HEK293 (cell line): ENCODE measurements around the gene TMEM140.

ENCODE experiments used
- CTCF ChIP-seq: fragments of 450-650 bp; formaldehyde crosslinking; IDR thresholded peaks from 2 replicates; pipeline ENCODE4 v1.5.1; 2016; ENCODE audit warnings: missing biosample characterization, missing genetic modification characterization
- ZNF138 ChIP-seq: fragments of 450-650 bp; formaldehyde crosslinking; IDR thresholded peaks from 2 replicates; pipeline ENCODE4 v1.5.1; 2016; ENCODE audit warnings: missing biosample characterization, missing genetic modification characterization, borderline replicate concordance
- ZNF155 ChIP-seq: fragments of 450-650 bp; formaldehyde crosslinking; IDR thresholded peaks from 2 replicates; pipeline ENCODE4 v1.5.1; 2016; ENCODE audit warnings: missing biosample characterization, missing genetic modification characterization
- ZNF18 ChIP-seq: fragments of 450-650 bp; formaldehyde crosslinking; IDR thresholded peaks from 2 replicates; pipeline ENCODE4 v1.5.1; 2016; ENCODE audit warnings: missing biosample characterization, missing genetic modification characterization
- ZNF510 ChIP-seq: fragments of 450-650 bp; formaldehyde crosslinking; IDR thresholded peaks from 2 replicates; pipeline ENCODE4 v1.5.1; 2018; ENCODE audit warnings: mild to moderate bottlenecking, missing genetic modification characterization, missing biosample characterization; ENCODE audit not compliant: insufficient replicate concordance
- ZNF558 ChIP-seq: fragments of 450-650 bp; formaldehyde crosslinking; IDR thresholded peaks from 2 replicates; pipeline ENCODE4 v1.5.1; 2016; ENCODE audit warnings: missing biosample characterization, missing genetic modification characterization
- TF ChIP-seq, protein P1 (sequence below): fragments of 450-650 bp; formaldehyde crosslinking; IDR thresholded peaks from 2 replicates; pipeline ENCODE4 v1.5.1; 2016; ENCODE audit warnings: missing biosample characterization, missing genetic modification characterization

- TF ChIP-seq ZNF558 (tag by site-specific recombination), result no peak
- TF ChIP-seq CTCF, result no peak
- TF ChIP-seq ZNF155 (tag by site-specific recombination), result no peak
- TF ChIP-seq ZNF510, result no peak
- TF ChIP-seq, protein P1, sequence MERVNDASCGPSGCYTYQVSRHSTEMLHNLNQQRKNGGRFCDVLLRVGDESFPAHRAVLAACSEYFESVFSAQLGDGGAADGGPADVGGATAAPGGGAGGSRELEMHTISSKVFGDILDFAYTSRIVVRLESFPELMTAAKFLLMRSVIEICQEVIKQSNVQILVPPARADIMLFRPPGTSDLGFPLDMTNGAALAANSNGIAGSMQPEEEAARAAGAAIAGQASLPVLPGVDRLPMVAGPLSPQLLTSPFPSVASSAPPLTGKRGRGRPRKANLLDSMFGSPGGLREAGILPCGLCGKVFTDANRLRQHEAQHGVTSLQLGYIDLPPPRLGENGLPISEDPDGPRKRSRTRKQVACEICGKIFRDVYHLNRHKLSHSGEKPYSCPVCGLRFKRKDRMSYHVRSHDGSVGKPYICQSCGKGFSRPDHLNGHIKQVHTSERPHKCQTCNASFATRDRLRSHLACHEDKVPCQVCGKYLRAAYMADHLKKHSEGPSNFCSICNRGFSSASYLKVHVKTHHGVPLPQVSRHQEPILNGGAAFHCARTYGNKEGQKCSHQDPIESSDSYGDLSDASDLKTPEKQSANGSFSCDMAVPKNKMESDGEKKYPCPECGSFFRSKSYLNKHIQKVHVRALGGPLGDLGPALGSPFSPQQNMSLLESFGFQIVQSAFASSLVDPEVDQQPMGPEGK (tag by site-specific recombination), result no peak
- TF ChIP-seq ZNF18 (tag by site-specific recombination), result no peak
- no peak for TF ChIP-seq ZNF138 (tag by site-specific recombination)
Observed at GRCh38 chr7:135143885-135144668, 3.8 kb upstream of the TMEM140 start.
